HepG2 (cell line): Measurements from ENCODE around the gene CHCHD1. TPM values are rescaled to one million over a fixed set of nuclear protein-coding genes. Genes with fewer than 3 reads are reported as not detected.
A peak's percentile ranks its signal among the peaks of the same experiment; 100 is the strongest.

Experiments
- ATAC-seq: fragments of 200-7000 bp; cut with Tn5 transposase; 3 replicates; pipeline ENCODE4 v1.9.1; 2020; ENCODE audit warnings: mild to moderate bottlenecking, moderate library complexity
- BruUV-seq: library from RNA; stranded (reverse); fragments of 400-500 nt; replicated peaks from 2 replicates; lab custom pipeline; 2021; lab: Mats Ljungman, UMichigan
- CTCF ChIA-PET: fragments of 300-600 bp; formaldehyde crosslinking; extraction: SDS; loops from one replicate; lab custom pipeline; 2021; ENCODE audit warnings: low total read pairs, inconsistent platforms, low intra/inter-chr PET ratio; lab: Yijun Ruan, JAX
- POLR2A ChIA-PET: fragments of 350-600 bp; sonication (Branson Sonifier 250); formaldehyde crosslinking; loops from one replicate; lab custom pipeline; 2020; ENCODE audit warnings: antibody characterized with exemption, inconsistent platforms; lab: Yijun Ruan, JAX
- DNase-seq: peaks from one replicate; pipeline ENCODE4 v3.0.0-alpha.2; 2015; ENCODE audit warnings: low spot score
- FAIRE-seq: peaks from 3 replicates; lab custom pipeline; 2011; peaks lifted over from hg19 to GRCh38; lab: Jason Lieb, UNC
- H2AFZ ChIP-seq: one replicate; pipeline ENCODE4 v1.6.1; 2011; ENCODE audit warnings: low read length, inconsistent platforms
- H3K27ac ChIP-seq: fragments of 300-600 bp; 3 replicates; pipeline ENCODE4 v1.8.0; 2011; ENCODE audit warnings: mixed run types, mild to moderate bottlenecking, mixed read lengths, low read length, inconsistent platforms; ENCODE audit not compliant: insufficient read depth; ENCODE audit errors: extremely low read length
- H3K27me3 ChIP-seq, 2 experiments: fragments of 200-600 bp in 1 of 2; 2 replicates in 1 of 2; 3 replicates in 1 of 2; pipeline versions ENCODE4 v1.6.0 to v1.8.0; 2011; ENCODE audit warnings: low read length in 2 of 2, mild to moderate bottlenecking in 2 of 2, moderate library complexity in 2 of 2, inconsistent platforms in 1 of 2; ENCODE audit not compliant: insufficient read depth in 2 of 2, control insufficient read depth in 1 of 2
- H3K36me3 ChIP-seq, 2 experiments: fragments of 200-600 bp in 1 of 2; replicated peaks in 1 of 2; 2 replicates in 1 of 2; 3 replicates in 1 of 2; pipeline versions ENCODE4 v1.5.1 to v1.8.0; 2011; ENCODE audit warnings: low read length in 2 of 2, inconsistent platforms in 1 of 2; ENCODE audit not compliant: insufficient read depth in 2 of 2, control insufficient read depth in 1 of 2
- H3K4me1 ChIP-seq: 2 replicates; pipeline ENCODE4 v1.5.1; 2012; ENCODE audit warnings: low read length, inconsistent platforms; ENCODE audit not compliant: insufficient read depth
- H3K4me2 ChIP-seq: 2 replicates; pipeline ENCODE4 v1.6.0; 2011; ENCODE audit warnings: low read depth, low read length, inconsistent platforms
- H3K4me3 ChIP-seq, 3 experiments: fragments of 200-600 bp in 1 of 3; sonication (generic), shearing (Covaris generic) in 1 of 3; replicated peaks in 1 of 3; 2 replicates each; pipeline ENCODE4 v1.5.1; 2011 to 2016; ENCODE audit warnings: low read length in 3 of 3, inconsistent platforms in 2 of 3, low read depth in 2 of 3, mild to moderate bottlenecking in 2 of 3, control low read depth in 1 of 3, mixed read lengths in 1 of 3; ENCODE audit not compliant: insufficient read depth in 1 of 3
- H3K79me2 ChIP-seq: one replicate; pipeline ENCODE4 v1.6.1; 2011; ENCODE audit warnings: low read length, inconsistent platforms; ENCODE audit not compliant: insufficient read depth
- H3K9ac ChIP-seq: 2 replicates; pipeline ENCODE4 v1.6.0; 2011; ENCODE audit warnings: mild to moderate bottlenecking, low read depth, low read length, inconsistent platforms; ENCODE audit not compliant: insufficient read depth
- H3K9me3 ChIP-seq: 2 replicates; pipeline ENCODE4 v1.5.1; 2012; ENCODE audit warnings: mild to moderate bottlenecking, low read length
- H4K20me1 ChIP-seq: 2 replicates; pipeline ENCODE4 v1.6.0; 2011; ENCODE audit warnings: inconsistent platforms, mild to moderate bottlenecking, low read length, moderate library complexity; ENCODE audit not compliant: insufficient read depth
- CEBPB ChIP-seq: IDR thresholded peaks from 2 replicates; pipeline ENCODE4 v1.6.1; 2011; ENCODE audit warnings: low read depth, low read length, improper control_type of control experiment, borderline replicate concordance
- KIAA2018 ChIP-seq: sonication (generic); formaldehyde crosslinking; IDR thresholded peaks from 2 replicates; pipeline ENCODE4 v1.5.0; 2020; ENCODE audit warnings: mild to moderate bottlenecking, missing genetic modification reagents, borderline replicate concordance
- MXD1 ChIP-seq: sonication (generic); formaldehyde crosslinking; IDR thresholded peaks from 2 replicates; pipeline ENCODE4 v1.4.0; 2020; ENCODE audit warnings: mild to moderate bottlenecking, missing genetic modification reagents
- RAD21 ChIP-seq: fragments of 450-650 bp; formaldehyde crosslinking; IDR thresholded peaks from 2 replicates; pipeline ENCODE4 v1.5.0; 2020; ENCODE audit warnings: mild to moderate bottlenecking
- SNAPC4 ChIP-seq: sonication (generic); formaldehyde crosslinking; IDR thresholded peaks from 2 replicates; pipeline ENCODE4 v1.4.0; 2020; ENCODE audit warnings: mild to moderate bottlenecking, missing genetic modification reagents
- ZBTB42 ChIP-seq: sonication (generic); formaldehyde crosslinking; IDR thresholded peaks from 2 replicates; pipeline ENCODE4 v1.5.0; 2020; ENCODE audit warnings: mild to moderate bottlenecking, missing genetic modification reagents
- ZNF274 ChIP-seq: sonication (generic); formaldehyde crosslinking; IDR thresholded peaks from 2 replicates; pipeline ENCODE4 v1.5.1; 2020; ENCODE audit warnings: mild to moderate bottlenecking, missing genetic modification reagents
- ZNF546 ChIP-seq: sonication (generic); formaldehyde crosslinking; conservative IDR thresholded peaks from 2 replicates; pipeline ENCODE4 v1.8.1; 2023; ENCODE audit warnings: mild to moderate bottlenecking, missing genetic modification reagents
- ZNF569 ChIP-seq: sonication (generic); formaldehyde crosslinking; IDR thresholded peaks from 2 replicates; pipeline ENCODE4 v1.5.0; 2020; ENCODE audit warnings: mild to moderate bottlenecking, missing genetic modification reagents, moderate library complexity, borderline replicate concordance
- ZNF746 ChIP-seq: sonication (generic); formaldehyde crosslinking; IDR thresholded peaks from 2 replicates; pipeline ENCODE4 v1.8.0; 2022; ENCODE audit warnings: mild to moderate bottlenecking, missing genetic modification reagents
- WGBS: methylation state at CpG from one replicate; pipeline ENCODE4 v1.1.6; 2017; ENCODE audit warnings: low lambda C conversion rate; 5-methylcytosine and 5-hydroxymethylcytosine counted together
- in situ Hi-C: cut with HindIII; loops from 2 replicates; pipeline ENCODE4 v1.10.0; 2017; ENCODE audit warnings: low pct_unique_long_range_greater_than_20kb; ENCODE audit not compliant: extremely low pct_ligation_motif_present
- intact Hi-C: fragments of 100-400 bp; cut with micrococcal nuclease; formaldehyde crosslinking; loops from one replicate; pipeline ENCODE4 v1.10.0; 2022; ENCODE audit not compliant: unreplicated experiment
- polyA plus RNA-seq, 8 experiments: library from polyadenylated mRNA; depleted of rRNA in 3 of 8; stranded (reverse) in 7 of 8; unstranded in 1 of 8; fragments of >200 nt; fragmentation: Illumina TruSeq in 4 of 8; extraction: Trizol in 4 of 8; gene quantifications; 2 replicates each; pipeline versions ENCODE4 v1.2.1 to v1.2.3, GENCODE V29; 2011 to 2016; ENCODE audit warnings: low read depth in 4 of 8, missing spikeins in 1 of 8, mixed read lengths in 1 of 8; ENCODE audit not compliant: insufficient read depth in 1 of 8
- total RNA-seq, 5 experiments: library from RNA; depleted of rRNA; stranded (reverse); fragments of >200 nt; fragmentation: Illumina TruSeq; extraction: Trizol; gene quantifications; 2 replicates each; pipeline ENCODE4 v1.2.3, GENCODE V29; 2016; ENCODE audit warnings: low read depth in 1 of 5

Gene CHCHD1
- total and polyA plus RNA-seq, 2 of the 13 experiments (the other 11 are each of a cell fraction or from before 2014, with no cell fraction given), result 36.9 to 71.2 TPM

GRCh38 chr10:73744664-73744975 is 37.2 kb upstream of the CHCHD1 start:
- ChIA-PET CTCF (no interaction called here), POLR2A (interaction anchor here (0.5 to 5.4 kb wide), 10 partner anchors 11 to 333 kb away, joined by 3 to 85 read pairs (median 4); partner anchors contain the start of genes CHCHD1, PPP3CB and ZSWIM8)
- BruUV-seq, result TSS peak; percentile 86
- peak overlapping the region; percentile 72 for H3K4me2 ChIP-seq
- H3K27me3 ChIP-seq, result no peaks in the 10 kb centered on the region; a peak in 1 of 5 replicates
- H2AFZ ChIP-seq, result no peak overlapping the region
- H3K27ac ChIP-seq, result peak overlapping the region; percentile 92
- FAIRE-seq, result no peak
- peak; percentile 67 for ATAC-seq
- peak; percentile 53 for DNase-seq
- H3K9me3 ChIP-seq, result no peaks in the 10 kb centered on the region
- intact Hi-C loops, result no loop called here
- H3K9ac ChIP-seq, result peak overlapping the region; percentile 96
- H3K79me2 ChIP-seq, result peaks cover 45% of the 10 kb centered on the region
- peaks cover 44% of the 10 kb centered on the region for H3K4me1 ChIP-seq
- no peaks in the 10 kb centered on the region for H4K20me1 ChIP-seq
- under 1% methylated on average over 9 of the region's 10 CpGs for WGBS
- in situ Hi-C loops, result no loop called here
- peaks cover 3 to 21% of the 10 kb centered on the region in 2 experiments; a peak in 4 of 5 replicates for H3K36me3 ChIP-seq
- H3K4me3 ChIP-seq, result peak overlapping the region; percentile 79 to 99 (median 98)
- TF ChIP-seq CEBPB (no peak), ZNF746 (CRISPR knock-in tag) (0 out of 2 replicates have a peak, but pooled peaks have one; percentile 9), MXD1 (CRISPR knock-in tag) (peak; percentile 4; the same call in 1 of the 2 replicates), SNAPC4 (CRISPR knock-in tag) (no peak), ZNF546 (CRISPR knock-in tag) (peak; percentile 77; the same call in 1 of the 2 replicates), ZNF569 (peak; percentile 83; the same call in 1 of the 2 replicates), RAD21 (CRISPR knock-in tag) (0 out of 2 replicates have a peak, but pooled peaks have one; percentile 8), ZNF274 (CRISPR knock-in tag) (0 out of 2 replicates have a peak, but pooled peaks have one; percentile 42), ZBTB42 (CRISPR knock-in tag) (0 out of 2 replicates have a peak, but pooled peaks have one; percentile 45), KIAA2018 (CRISPR knock-in tag) (0 out of 2 replicates have a peak, but pooled peaks have one; percentile 28)
